Measurements from ENCODE around the gene LSM3. TPM values are rescaled to one million over a fixed set of nuclear protein-coding genes. Genes with fewer than 3 reads are reported as not detected.
A peak's percentile ranks its signal among the peaks of the same experiment; 100 is the strongest.

LSM3 gene
- total and polyA plus RNA-seq, 9 of the 15 experiments (the other 6 are each of a cell fraction or from before 2014, with no cell fraction given): 33.8 to 203 (median 61.2) TPM

DNA sequence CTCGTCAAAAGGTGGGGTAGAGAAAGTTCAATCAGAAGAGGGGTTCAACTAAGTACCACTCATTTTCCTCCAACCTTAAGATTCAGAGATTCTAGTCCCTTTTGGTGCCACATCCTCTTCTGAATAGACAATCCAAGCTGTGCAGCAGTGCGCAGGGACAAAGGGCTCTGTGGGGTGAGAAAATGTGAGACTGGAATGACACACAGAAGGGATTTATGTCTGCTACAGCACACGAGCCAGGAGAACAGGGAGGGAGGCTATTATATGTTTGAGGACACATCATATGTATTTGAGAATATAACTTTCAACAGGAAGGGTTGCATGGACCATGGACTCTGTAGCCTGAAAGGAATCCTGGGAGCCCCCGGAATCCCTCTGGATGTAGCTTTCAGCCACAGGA is 33.0 kb downstream of the LSM3 start (continued):
- no peak for TF ChIP-seq SMAD4 (CRISPR knock-in tag; conservative IDR thresholded peaks at IDR 0.05)
- no peak for TF ChIP-seq XRCC4 (IDR thresholded peaks at IDR 0.05; ENCODE audit: extremely low read depth, insufficient read depth, insufficient read length)
- TF ChIP-seq RBM17 (IDR thresholded peaks at IDR 0.05; ENCODE audit: borderline replicate concordance, low read depth, low read length): no peak
- no peak for TF ChIP-seq CTBP1 (IDR thresholded peaks at IDR 0.05; ENCODE audit: borderline replicate concordance)

- intact Hi-C loops (cut with micrococcal nuclease) (no loop called here), in situ Hi-C loops (cut with MboI) (no loop called here)
- ATAC-seq (no peak), DNase-seq (ENCODE audit: extremely low read depth in 1 of 4, low spot score in 3 of 4) (no peak), FAIRE-seq (no peak)
- H3K27ac ChIP-seq (ENCODE audit: extremely low read depth, low read depth, low read length): no peak overlapping the region
- no peaks in the 10 kb centered on the region for H4K20me1 ChIP-seq (replicated peaks; ENCODE audit: control insufficient read depth, insufficient read depth, low read length)
- H3K9me3 ChIP-seq (replicated peaks; ENCODE audit: control insufficient read depth, insufficient read depth, low read depth, low read length): no peaks in the 10 kb centered on the region
- H3K79me2 ChIP-seq (ENCODE audit: control insufficient read depth, insufficient read depth, low read length): no peaks in the 10 kb centered on the region
- BruUV-seq (replicated peaks): no TSS peak
- H3K27me3 ChIP-seq (ENCODE audit: control insufficient read depth in 2 of 2, insufficient read depth in 2 of 2, low read length in 2 of 2): no peaks in the 10 kb centered on the region
- H3K4me1 ChIP-seq (replicated peaks in 1 of 2; ENCODE audit: control insufficient read depth in 2 of 2, insufficient read depth in 2 of 2, low read length in 2 of 2): peaks cover 28 to 51% of the 10 kb centered on the region in 2 experiments
- ChIA-PET POLR2A (interaction anchor here (0.9 to 5.4 kb wide), 6 partner anchors 8 to 252 kb away, joined by 3 to 22 read pairs (median 13); no protein-coding TSS in a partner anchor), CTCF (ENCODE audit: low intra/inter-chr PET ratio) (no interaction called here)
- 50% methylated on average over 3 of the region's 3 CpGs for whole genome bisulfite sequencing (ENCODE audit: insufficient coverage, low coverage, missing lambda C conversion rate)
- no peak overlapping the region for H3K4me2 ChIP-seq (ENCODE audit: insufficient read depth, low read length)
- no peak overlapping the region; a peak in 1 of 4 replicates for H3K9ac ChIP-seq (ENCODE audit: insufficient read depth in 1 of 2, low read depth in 2 of 2, low read length in 2 of 2)
- H3K4me3 ChIP-seq: no peak overlapping the region
- H2AFZ ChIP-seq (ENCODE audit: low read depth, low read length): peak overlapping the region; percentile 58; the same call in 1 of the 2 replicates
- no peaks in the 10 kb centered on the region for H3K9me1 ChIP-seq (ENCODE audit: control insufficient read depth, insufficient read depth, low read length)
- H3K36me3 ChIP-seq (ENCODE audit: control insufficient read depth, insufficient read depth, low read length): no peaks in the 10 kb centered on the region
- TF ChIP-seq ZMIZ1 (IDR thresholded peaks at IDR 0.05; ENCODE audit: low read depth in 2 of 2, low read length in 2 of 2): no peak
- TF ChIP-seq CCNT2 (IDR thresholded peaks at IDR 0.05; ENCODE audit: borderline replicate concordance, extremely low read depth, insufficient read length, low read depth, low read length): no peak
- TF ChIP-seq SRF (CRISPR knock-in tag; IDR thresholded peaks at IDR 0.05): no peak
- TF ChIP-seq PHF21A (IDR thresholded peaks at IDR 0.05; ENCODE audit: borderline replicate concordance, low read depth): no peak
- TF ChIP-seq MLX (CRISPR knock-in tag; conservative IDR thresholded peaks at IDR 0.05): no peak
- no peak for TF ChIP-seq ZNF644 (tag; IDR thresholded peaks at IDR 0.05; ENCODE audit: low read depth)
- peak; percentile 62 for TF ChIP-seq ADNP (tag; IDR thresholded peaks at IDR 0.05)
- TF ChIP-seq, protein P1, sequence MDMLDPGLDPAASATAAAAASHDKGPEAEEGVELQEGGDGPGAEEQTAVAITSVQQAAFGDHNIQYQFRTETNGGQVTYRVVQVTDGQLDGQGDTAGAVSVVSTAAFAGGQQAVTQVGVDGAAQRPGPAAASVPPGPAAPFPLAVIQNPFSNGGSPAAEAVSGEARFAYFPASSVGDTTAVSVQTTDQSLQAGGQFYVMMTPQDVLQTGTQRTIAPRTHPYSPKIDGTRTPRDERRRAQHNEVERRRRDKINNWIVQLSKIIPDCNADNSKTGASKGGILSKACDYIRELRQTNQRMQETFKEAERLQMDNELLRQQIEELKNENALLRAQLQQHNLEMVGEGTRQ (CRISPR knock-in tag; IDR thresholded peaks at IDR 0.05): no peak
- no peak for TF ChIP-seq NFIX (CRISPR knock-in tag; IDR thresholded peaks at IDR 0.05; ENCODE audit: low read depth)
- no peak for TF ChIP-seq TGIF2 (CRISPR knock-in tag; IDR thresholded peaks at IDR 0.05)
- TF ChIP-seq HCFC1 (IDR thresholded peaks at IDR 0.05; ENCODE audit: low read depth, low read length): no peak
- no peak for TF ChIP-seq ZNF384 (IDR thresholded peaks at IDR 0.05; ENCODE audit: low read depth, low read length)
Measured at GRCh38 chr3:14212032-14212431, 33.4 kb downstream of the LSM3 start.

Data from K562 (cell line).